Brain microvascular endothelial cell (primary cell): ENCODE data around the gene ZNF512.
"Not testable (repeated sequence)": the region's sequence is repeated elsewhere in the genome, so short reads cannot be mapped to it uniquely, and the experiment has no call there.

Source experiments
- DNase-seq: peaks from one replicate; pipeline ENCODE4 v3.0.0-alpha.2; 2020
- H3K27ac ChIP-seq: fragments of 250-450 bp; sonication (Bioruptor Pico); 2 replicates; pipeline ENCODE4 v1.5.1; 2020; ENCODE audit warnings: mild to moderate bottlenecking, moderate library complexity
- H3K27me3 ChIP-seq: fragments of 250-450 bp; sonication (Bioruptor Pico); replicated peaks from 2 replicates; pipeline ENCODE4 v1.5.1; 2020; ENCODE audit warnings: mild to moderate bottlenecking
- H3K36me3 ChIP-seq: fragments of 250-450 bp; sonication (Bioruptor Pico); replicated peaks from 2 replicates; pipeline ENCODE4 v1.5.1; 2020; ENCODE audit warnings: mild to moderate bottlenecking
- H3K4me3 ChIP-seq: 2 replicates; pipeline ENCODE4 v1.5.1; 2011; ENCODE audit warnings: low read depth, mild to moderate bottlenecking, control low read depth, low read length, moderate library complexity
- CTCF ChIP-seq: IDR thresholded peaks from 2 replicates; pipeline ENCODE4 v1.5.1; 2011; ENCODE audit warnings: low read depth, mild to moderate bottlenecking, moderate library complexity, low read length, control low read depth, inconsistent platforms; ENCODE audit errors: missing control alignments
- in situ Hi-C: cut with HindIII; loops from 2 replicates; pipeline ENCODE4 v1.10.0; 2017; ENCODE audit warnings: low sequenced_read_pairs, low pct_ligation_motif_present

Gene ZNF512

GRCh38 chr2:27627963-27628766, 45.3 kb downstream of the ZNF512 start:
- in situ Hi-C loops: no loop called here

GRCh38 chr2:27628767-27629709, 46.2 kb downstream of the ZNF512 start, which contains the start of the genes CCDC121 and GPN1:
Gene CCDC121, minus strand, starts transcription at chr2:27629012. Its CDS starts 1,213 bp downstream, at chr2:27627799.
Gene GPN1, plus strand, starts transcription at chr2:27629050. Its CDS starts 9 bp downstream, at chr2:27629059.
- DNase-seq: peak; percentile 96
- peak within 1 kb of the TSS; percentile 96 for H3K27ac ChIP-seq
- H3K27me3 ChIP-seq: no peaks in the 10 kb centered on the region
- peak within 1 kb of the TSS; percentile 91 for H3K4me3 ChIP-seq
- TF ChIP-seq CTCF: no peak
- H3K36me3 ChIP-seq: peaks cover 18% of the 10 kb centered on the region
- in situ Hi-C loops: no loop called here

More at GRCh38 chr2:27627963-27628766, 45.3 kb downstream of the ZNF512 start:
- peaks cover 23% of the 10 kb centered on the region for H3K36me3 ChIP-seq
- TF ChIP-seq CTCF: no peak
- H3K27ac ChIP-seq: peak overlapping the region; percentile 96
- no peaks in the 10 kb centered on the region for H3K27me3 ChIP-seq
- DNase-seq: peak; percentile 93
- H3K4me3 ChIP-seq: peak overlapping the region; percentile 91

GRCh38 chr2:27630257-27630656, 47.4 kb downstream of the ZNF512 start:
- H3K4me3 ChIP-seq, H3K27ac ChIP-seq, in situ Hi-C loops, H3K27me3 ChIP-seq, DNase-seq: not testable (repeated sequence)
- peaks cover 20% of the 10 kb centered on the region for H3K36me3 ChIP-seq

GRCh38 chr2:27634291-27634690, 51.4 kb downstream of the ZNF512 start:
- Histone ChIP-seq H3K27me3 (no peaks in the 10 kb centered on the region), H3K27ac (no peak overlapping the region), H3K36me3 (peaks cover 41% of the 10 kb centered on the region), H3K4me3 (no peak overlapping the region)
- in situ Hi-C loops: no loop called here
- DNase-seq: no peak
- TF ChIP-seq CTCF: no peak

- Histone ChIP-seq H3K4me3 (no peak overlapping the region), H3K27me3 (no peaks in the 10 kb centered on the region), H3K27ac (no peak overlapping the region), H3K36me3 (peaks cover 49% of the 10 kb centered on the region)
- in situ Hi-C loops: no loop called here
- no peak for DNase-seq
- TF ChIP-seq CTCF: no peak
Observed at GRCh38 chr2:27636766-27637165, 53.9 kb downstream of the ZNF512 start.
